Smooth muscle cell (in vitro differentiated cells): ENCODE results near the gene SLC39A11. TPM values are rescaled to one million over a fixed set of nuclear protein-coding genes. Genes with fewer than 3 reads are reported as not detected.

Experiments
- DNase-seq: peaks from one replicate; lab custom pipeline; 2025; ENCODE audit not compliant: unreplicated experiment; lab: John Stamatoyannopoulos, UW
- H2AFZ ChIP-seq: fragments of 200-600 bp; sonication (generic); 2 replicates; pipeline ENCODE4 v1.6.0; 2016; ENCODE audit warnings: antibody characterized with exemption, low read depth, mild to moderate bottlenecking
- H3F3A ChIP-seq: fragments of 200-600 bp; sonication (generic); 2 replicates; pipeline ENCODE4 v1.6.0; 2017; ENCODE audit warnings: antibody characterized with exemption, low read depth
- H3K27ac ChIP-seq: fragments of 200-600 bp; sonication (generic); 2 replicates; pipeline ENCODE4 v1.5.1; 2016; ENCODE audit warnings: low read depth, mild to moderate bottlenecking
- H3K27me3 ChIP-seq: fragments of 200-600 bp; sonication (generic); 2 replicates; pipeline ENCODE4 v1.6.1; 2016; ENCODE audit warnings: low read depth, mild to moderate bottlenecking
- H3K36me3 ChIP-seq: fragments of 200-600 bp; sonication (generic); 2 replicates; pipeline ENCODE4 v1.5.1; 2016; ENCODE audit warnings: low read depth
- H3K4me1 ChIP-seq: fragments of 200-600 bp; sonication (generic); 2 replicates; pipeline ENCODE4 v1.5.1; 2016; ENCODE audit warnings: low read depth
- H3K4me2 ChIP-seq: fragments of 200-600 bp; sonication (generic); 2 replicates; pipeline ENCODE4 v1.6.0; 2016; ENCODE audit warnings: mild to moderate bottlenecking
- H3K4me3 ChIP-seq: fragments of 200-600 bp; sonication (generic); 2 replicates; pipeline ENCODE4 v1.5.1; 2016; ENCODE audit warnings: mild to moderate bottlenecking
- H3K79me2 ChIP-seq: fragments of 200-600 bp; sonication (generic); 2 replicates; pipeline ENCODE4 v1.6.0; 2016; ENCODE audit warnings: low read depth, mild to moderate bottlenecking
- H3K9ac ChIP-seq: fragments of 200-600 bp; sonication (generic); 2 replicates; pipeline ENCODE4 v1.6.0; 2016; ENCODE audit warnings: low read depth
- H3K9me3 ChIP-seq: fragments of 200-600 bp; sonication (generic); replicated peaks from 2 replicates; pipeline ENCODE4 v1.5.1; 2016; ENCODE audit warnings: low read depth
- H4K20me1 ChIP-seq: fragments of 200-600 bp; sonication (generic); 2 replicates; pipeline ENCODE4 v1.6.0; 2016; ENCODE audit warnings: low read depth
- CTCF ChIP-seq: fragments of 200-600 bp; sonication (generic); IDR thresholded peaks from 2 replicates; pipeline ENCODE4 v1.5.1; 2017; ENCODE audit warnings: borderline replicate concordance, mild to moderate bottlenecking, antibody characterized with exemption; ENCODE audit not compliant: insufficient read depth, poor library complexity, severe bottlenecking
- WGBS: methylation state at CpG from one replicate; pipeline ENCODE4 v1.1.7; 2016; ENCODE audit warnings: low lambda C conversion rate; 5-methylcytosine and 5-hydroxymethylcytosine counted together
- polyA plus RNA-seq: library from polyadenylated mRNA; unstranded; fragments of >200 nt; fragmentation: Nextera tagmentation; extraction: Ambion mirVana; gene quantifications from 2 replicates; pipeline ENCODE4 v1.2.1, GENCODE V29; 2016
- total RNA-seq: library from RNA; depleted of rRNA; stranded (reverse); fragments of >200 nt; gene quantifications from 2 replicates; pipeline ENCODE4 v1.2.3, GENCODE V29; 2014

The SLC39A11 gene
- total and polyA plus RNA-seq, 2 experiments from 2014 or later, result 9.2 to 36.7 TPM

GRCh38 chr17:72696721-72697120 lies 395.8 kb downstream of the SLC39A11 start:
- Histone ChIP-seq H4K20me1 (no peaks in the 10 kb centered on the region), H3K27me3 (no peaks in the 10 kb centered on the region)
- WGBS, result 68% methylated on average over 8 of the region's 8 CpGs

GRCh38 chr17:72696156-72696555 lies 396.3 kb downstream of the SLC39A11 start:
- no peak for DNase-seq
- no peak overlapping the region for H3K27ac ChIP-seq
- H3K4me1 ChIP-seq, result no peaks in the 10 kb centered on the region
- WGBS, result 80% methylated on average over 9 of the region's 9 CpGs
- no peak overlapping the region for H3K4me2 ChIP-seq
- no peak for TF ChIP-seq CTCF
- no peaks in the 10 kb centered on the region for H3K79me2 ChIP-seq
- no peaks in the 10 kb centered on the region for H4K20me1 ChIP-seq
- H3K27me3 ChIP-seq, result no peaks in the 10 kb centered on the region
- H3F3A ChIP-seq, result peaks cover 12% of the 10 kb centered on the region
- no peak overlapping the region for H3K9ac ChIP-seq
- H3K4me3 ChIP-seq, result no peak overlapping the region
- H3K36me3 ChIP-seq, result no peaks in the 10 kb centered on the region
- no peak overlapping the region for H2AFZ ChIP-seq
- no peaks in the 10 kb centered on the region for H3K9me3 ChIP-seq

More at GRCh38 chr17:72696721-72697120, 395.8 kb downstream of the SLC39A11 start:
- TF ChIP-seq CTCF, result no peak
- no peak for DNase-seq
- H3K9ac ChIP-seq, result no peak overlapping the region
- no peak overlapping the region for H3K4me2 ChIP-seq
- no peaks in the 10 kb centered on the region for H3K9me3 ChIP-seq
- no peaks in the 10 kb centered on the region for H3K4me1 ChIP-seq
- no peaks in the 10 kb centered on the region for H3K79me2 ChIP-seq
- no peak overlapping the region for H3K27ac ChIP-seq
- no peak overlapping the region for H3K4me3 ChIP-seq
- H2AFZ ChIP-seq, result no peak overlapping the region
- H3K36me3 ChIP-seq, result no peaks in the 10 kb centered on the region
- peaks cover 12% of the 10 kb centered on the region for H3F3A ChIP-seq

- 91% methylated on average over 4 of the region's 4 CpGs for WGBS
- Histone ChIP-seq H3F3A (peaks cover 8% of the 10 kb centered on the region), H3K36me3 (no peaks in the 10 kb centered on the region), H3K9me3 (no peaks in the 10 kb centered on the region), H3K9ac (no peak overlapping the region), H4K20me1 (no peaks in the 10 kb centered on the region), H3K79me2 (no peaks in the 10 kb centered on the region), H2AFZ (no peak overlapping the region), H3K4me3 (no peak overlapping the region), H3K27me3 (no peaks in the 10 kb centered on the region), H3K27ac (no peak overlapping the region), H3K4me2 (no peak overlapping the region), H3K4me1 (no peaks in the 10 kb centered on the region)
- no peak for DNase-seq
- TF ChIP-seq CTCF, result no peak
These were observed 398.5 kb downstream of the SLC39A11 start for GRCh38 chr17:72693956-72694355.

- H3K79me2 ChIP-seq, result no peaks in the 10 kb centered on the region
- WGBS, result 93% methylated on average over 15 of the region's 15 CpGs
These were observed 399.2 kb downstream of the SLC39A11 start for GRCh38 chr17:72693151-72693878.

More at GRCh38 chr17:72693151-72693878, 399.2 kb downstream of the SLC39A11 start:
- Histone ChIP-seq H3K27me3 (no peaks in the 10 kb centered on the region), H4K20me1 (no peaks in the 10 kb centered on the region), H3K9me3 (no peaks in the 10 kb centered on the region), H3K4me1 (no peaks in the 10 kb centered on the region), H3K9ac (no peak overlapping the region), H3K4me2 (no peak overlapping the region), H3K27ac (no peak overlapping the region), H2AFZ (no peak overlapping the region), H3K4me3 (no peak overlapping the region), H3F3A (peaks cover 8% of the 10 kb centered on the region), H3K36me3 (no peaks in the 10 kb centered on the region)
- DNase-seq, result no peak
- no peak for TF ChIP-seq CTCF
